ENCODE measurements around the gene EHD1.
A peak's percentile ranks its signal among the peaks of the same experiment; 100 is the strongest.

Gene EHD1

GRCh38 chr11:64910451-64911093, 32.2 kb upstream of the EHD1 start:
- no peak for DNase-seq

DNA sequence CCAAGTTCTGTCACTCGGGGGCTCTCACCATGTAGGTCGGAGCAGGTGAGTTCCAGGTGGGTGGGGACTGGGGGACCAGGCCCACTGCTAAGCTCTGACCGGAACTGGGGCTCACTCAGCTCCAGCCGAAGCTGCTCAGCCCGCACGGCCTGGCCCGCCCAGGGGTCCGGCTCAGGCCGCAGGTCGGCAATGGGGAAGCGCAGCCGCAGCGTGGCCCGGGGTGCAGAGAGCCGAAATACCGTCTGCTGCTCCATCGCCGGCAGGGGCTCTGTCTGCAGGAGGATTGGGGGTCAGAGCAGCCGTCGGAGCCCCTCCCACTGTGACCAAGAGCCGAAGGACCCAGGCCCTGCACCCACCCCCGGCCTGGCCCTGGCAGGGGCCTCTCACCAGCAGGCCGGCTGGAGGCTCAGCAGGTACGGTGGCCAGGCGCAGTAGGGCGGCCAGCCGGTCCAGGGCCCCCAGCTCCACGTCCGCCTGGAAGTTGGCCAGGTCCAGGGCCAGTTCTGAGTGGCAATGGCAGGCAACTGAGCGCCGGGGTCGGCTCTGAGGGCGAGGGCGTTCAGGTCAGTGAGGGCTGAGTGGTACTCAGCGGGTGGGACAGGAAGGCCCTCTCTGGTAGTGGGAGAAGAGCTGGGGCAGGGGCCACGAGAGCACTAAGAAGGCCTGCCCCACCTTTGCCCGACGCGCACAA, 31.4 kb upstream of the EHD1 start:
- no peak for DNase-seq

GRCh38 chr11:64908766-64909165, 30.3 kb upstream of the EHD1 start:
- no peak for DNase-seq

- DNase-seq, result no peak
Observed at GRCh38 chr11:64906314-64906635, 27.9 kb upstream of the EHD1 start.

DNA sequence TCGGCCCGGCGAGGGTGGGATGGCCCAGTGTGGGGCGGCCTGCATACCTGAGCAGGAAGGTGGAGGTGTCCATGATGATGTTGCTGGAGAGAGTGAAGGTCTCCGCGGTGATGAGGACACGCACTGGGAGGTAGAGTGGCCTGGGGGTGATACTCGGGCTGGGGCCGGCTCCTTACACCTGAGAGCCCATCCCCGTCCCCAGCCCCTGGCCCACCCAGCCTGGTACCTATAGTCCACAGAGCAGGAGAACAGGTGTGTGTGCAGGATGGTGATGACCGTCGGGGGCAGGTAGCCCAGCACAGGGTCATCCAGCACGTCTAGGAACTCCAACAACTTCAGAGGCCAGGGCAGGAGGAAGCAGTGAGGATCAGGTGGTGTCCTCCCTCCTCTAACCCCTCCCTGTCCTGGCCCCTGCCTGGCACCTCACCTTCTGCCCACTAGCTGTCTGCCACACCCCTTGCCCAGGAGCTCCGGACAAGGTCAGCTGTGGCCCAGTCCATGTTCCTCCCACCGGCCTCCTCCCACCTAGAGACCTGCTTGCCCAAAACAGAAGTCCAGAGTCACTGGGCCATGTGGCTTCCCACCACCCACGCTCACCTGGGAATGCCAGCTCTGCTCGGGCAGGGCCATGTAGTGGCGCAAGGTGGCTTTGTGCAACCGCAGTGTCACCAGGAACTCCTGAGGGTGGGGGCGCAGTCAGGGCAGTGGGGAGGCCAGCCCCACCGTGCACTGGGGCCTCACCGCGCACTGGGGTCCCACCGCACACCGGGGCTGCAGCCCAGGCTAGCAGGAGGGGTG, 27.3 kb upstream of the EHD1 start:
- DNase-seq, result no peak

GRCh38 chr11:64903291-64903833, 24.9 kb upstream of the EHD1 start:
- no peak for DNase-seq

DNA sequence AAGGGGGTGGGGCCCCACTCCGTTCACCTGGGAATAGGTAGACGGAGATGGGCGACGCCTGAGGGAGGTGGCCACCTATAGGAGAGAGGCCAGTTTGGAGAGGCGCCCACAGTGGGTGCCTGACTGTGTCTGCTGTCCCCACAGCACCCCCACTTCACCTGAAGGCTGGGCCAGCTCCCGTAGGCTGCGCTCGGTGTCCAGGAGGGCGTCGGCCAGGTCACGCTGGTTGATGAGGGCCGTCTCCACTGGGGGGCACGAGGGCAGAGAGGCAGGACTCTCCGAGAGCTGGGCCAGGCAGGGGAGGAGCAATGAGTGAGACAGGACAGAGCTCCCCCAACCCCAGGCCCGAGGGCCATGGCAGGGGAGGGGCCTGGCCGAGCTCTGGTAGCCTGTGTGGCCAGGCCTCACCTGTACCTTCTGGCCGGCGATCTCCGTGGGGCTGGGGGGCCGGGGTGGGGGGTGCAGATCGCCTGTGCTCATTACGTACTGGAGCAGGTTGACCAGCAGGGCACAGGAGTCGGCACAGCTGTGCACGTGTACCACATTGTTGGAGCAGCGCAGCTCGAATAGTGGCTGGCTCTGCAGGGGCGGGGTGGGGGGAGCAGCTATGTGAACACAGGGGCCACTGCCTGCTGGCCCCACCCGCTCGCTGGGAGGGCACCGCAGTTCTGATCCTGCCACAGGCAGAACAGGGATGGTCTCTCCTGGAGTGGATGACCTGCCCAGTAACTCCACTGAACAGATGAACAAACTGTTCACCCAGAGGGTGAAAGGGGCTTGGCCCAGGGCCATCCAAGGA, 23.9 kb upstream of the EHD1 start:
- DNase-seq, result no peak

DNA sequence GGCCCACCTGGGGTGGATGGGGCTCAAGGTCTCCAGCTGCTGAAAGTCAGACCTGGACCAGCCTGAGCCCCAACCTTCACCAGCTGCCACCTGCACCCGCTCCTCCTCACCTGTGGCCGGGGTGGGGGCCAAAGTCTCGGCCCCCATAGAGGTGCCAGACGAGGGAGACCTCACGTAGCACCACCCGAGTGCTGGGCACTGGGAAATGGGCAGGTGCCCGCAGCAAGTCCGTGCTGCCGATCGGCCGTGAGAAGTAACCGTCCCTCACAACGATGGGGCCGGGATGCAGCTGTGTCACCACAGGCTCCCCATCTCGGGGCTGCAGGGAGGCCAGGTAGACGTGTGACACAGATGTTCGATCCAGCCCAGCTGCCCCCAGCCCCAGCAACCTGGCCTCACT, 22.4 kb upstream of the EHD1 start:
- DNase-seq, result no peak

GRCh38 chr11:64900263-64900678, 21.9 kb upstream of the EHD1 start:
- no peak for DNase-seq

- DNase-seq, result no peak
Observed at GRCh38 chr11:64898541-64898940, 20.1 kb upstream of the EHD1 start.

- no peak for DNase-seq
Observed at GRCh38 chr11:64898076-64898445, 19.6 kb upstream of the EHD1 start.

DNA sequence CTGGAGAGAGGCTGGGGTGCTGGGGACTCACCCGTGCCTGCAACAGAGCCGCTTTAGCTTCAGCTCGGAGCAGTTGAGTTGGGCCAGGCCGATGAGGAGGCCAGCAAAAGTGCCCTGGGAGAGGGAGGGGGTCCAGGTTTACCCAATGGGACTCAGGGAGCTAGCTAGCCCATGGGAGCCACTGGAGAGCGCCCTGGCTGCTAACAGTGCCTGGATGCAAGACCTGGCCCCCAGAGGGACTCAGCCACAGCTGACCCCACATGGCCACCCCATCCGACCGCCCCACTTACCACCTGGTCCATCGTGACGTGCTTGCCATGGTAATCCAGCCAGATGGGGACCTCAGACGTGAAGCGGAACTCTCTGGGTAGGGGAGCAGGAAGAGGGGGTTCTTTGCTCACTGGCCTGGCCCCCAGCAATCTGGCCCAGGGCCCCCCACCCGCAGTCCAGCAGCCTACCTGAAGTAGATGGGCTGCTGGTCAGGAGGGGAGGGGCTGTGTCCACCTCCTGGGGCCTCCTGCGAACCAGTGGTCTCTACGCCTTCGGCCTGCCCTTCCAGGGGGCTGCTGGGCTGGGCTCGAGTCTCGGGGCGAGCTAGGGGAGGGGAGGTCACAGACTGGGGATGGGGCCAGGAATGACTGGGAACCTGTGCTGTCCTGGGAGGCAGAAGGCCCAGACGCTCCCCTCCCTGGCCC, 19.1 kb upstream of the EHD1 start:
- DNase-seq, result no peak

- DNase-seq, result no peak
Observed at GRCh38 chr11:64896448-64897022, 18.1 kb upstream of the EHD1 start.

DNA sequence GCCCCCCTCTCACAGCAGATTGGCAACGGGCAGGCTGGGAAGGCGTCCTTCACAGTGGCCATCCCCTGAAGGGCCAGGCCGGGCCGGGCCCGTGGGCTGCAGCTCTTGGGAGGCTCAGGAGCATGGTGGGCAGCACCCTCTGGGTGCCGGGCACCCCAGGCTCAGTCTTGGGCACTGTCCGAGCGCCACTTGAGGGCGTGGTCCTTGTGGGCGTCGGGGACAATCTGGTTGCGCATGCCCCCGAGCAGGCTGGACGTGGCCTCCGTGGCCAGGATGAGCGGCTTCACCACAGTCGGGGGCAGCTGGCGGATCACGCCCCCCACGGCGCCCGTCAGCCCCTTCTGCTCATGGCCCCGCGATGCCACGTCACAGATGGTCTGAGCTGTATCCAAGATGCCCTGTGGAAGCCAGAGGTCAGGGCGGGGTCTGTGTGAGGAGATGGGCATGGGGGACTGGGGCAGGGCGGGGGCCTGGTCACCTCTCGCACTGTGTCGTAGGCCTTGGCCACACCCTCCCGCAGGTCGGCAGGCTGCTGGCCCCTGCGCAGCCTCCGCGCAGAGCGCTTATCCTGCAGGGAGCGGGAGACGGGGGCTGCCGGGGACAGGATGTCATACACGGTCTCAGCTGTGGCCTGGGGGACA, 16.5 kb upstream of the EHD1 start:
- no peak for DNase-seq

- DNase-seq, result peak in 48 of 58 donors; percentile 2 to 77 (median 44)
Observed at GRCh38 chr11:64894070-64894811, 15.8 kb upstream of the EHD1 start.

DNA sequence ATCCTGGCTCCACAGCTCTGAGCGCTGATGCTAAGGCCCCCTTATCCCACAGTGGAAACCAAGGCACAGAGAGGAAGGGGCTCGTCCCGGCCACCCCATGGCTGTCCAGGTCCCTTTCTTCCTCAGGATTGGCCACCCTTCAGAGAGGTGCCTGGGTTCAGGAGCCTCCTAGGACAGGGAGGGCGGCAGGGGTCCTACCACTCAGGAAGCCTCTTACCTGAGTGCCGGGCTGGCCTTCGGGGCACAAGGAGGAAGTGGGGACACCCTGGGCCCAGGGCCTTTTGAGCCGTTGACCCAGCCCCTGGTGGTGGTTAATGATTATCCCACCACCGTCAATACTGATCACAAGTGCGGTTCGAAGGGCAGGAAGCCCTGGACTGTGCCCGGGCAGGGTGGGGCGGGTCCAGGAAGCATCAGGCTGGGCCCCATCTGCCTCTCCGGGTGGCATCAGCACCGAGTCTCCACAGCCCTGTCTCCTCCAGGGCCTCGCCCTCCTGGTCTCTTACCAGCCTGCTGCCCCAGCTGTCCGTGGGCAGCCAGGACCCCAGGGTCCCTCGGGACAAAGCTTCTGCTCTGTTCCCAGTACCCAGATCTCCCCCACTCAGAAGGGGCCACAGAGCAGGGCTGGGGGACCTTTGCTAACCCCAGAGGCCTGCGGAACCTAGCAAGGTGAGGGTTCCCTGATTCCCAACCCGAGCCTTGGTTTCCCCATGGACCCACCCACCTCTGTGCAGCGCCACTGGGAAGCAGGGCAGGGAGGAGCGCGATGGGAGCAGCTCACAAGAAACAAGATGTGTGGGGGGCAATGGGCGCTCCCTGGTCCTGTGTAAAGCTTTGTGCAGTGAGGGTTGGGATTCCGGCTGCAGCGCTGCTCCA, 15.0 kb upstream of the EHD1 start:
- no peak for DNase-seq

- no peak for DNase-seq
Observed at GRCh38 chr11:64892838-64893193, 14.4 kb upstream of the EHD1 start.

DNA sequence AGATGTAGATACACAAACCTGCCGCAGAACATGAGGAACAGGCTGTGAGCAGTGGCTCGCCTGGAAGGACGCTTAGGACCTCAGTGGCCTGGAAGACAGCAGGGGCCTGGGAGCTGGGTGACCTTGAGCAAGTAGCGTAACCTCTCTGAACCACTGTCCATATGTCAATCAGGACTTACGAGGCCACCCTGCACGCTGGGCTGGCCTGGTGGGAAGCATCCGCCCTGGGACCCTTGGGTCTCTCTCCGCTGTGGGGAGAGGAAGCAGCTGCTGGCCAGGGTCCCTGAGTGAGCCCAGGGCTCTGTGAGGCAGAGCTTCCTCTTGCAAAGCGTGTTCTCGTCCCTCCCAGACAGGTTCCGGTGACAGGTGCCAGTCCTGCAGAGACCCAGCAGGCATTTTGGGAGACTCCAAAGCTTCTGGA, 14.0 kb upstream of the EHD1 start:
- DNase-seq, result no peak

Data from anterior cingulate cortex (tissue), 58 donors.